ENCODE data around the gene SMIM43.

The SMIM43 gene

DNA sequence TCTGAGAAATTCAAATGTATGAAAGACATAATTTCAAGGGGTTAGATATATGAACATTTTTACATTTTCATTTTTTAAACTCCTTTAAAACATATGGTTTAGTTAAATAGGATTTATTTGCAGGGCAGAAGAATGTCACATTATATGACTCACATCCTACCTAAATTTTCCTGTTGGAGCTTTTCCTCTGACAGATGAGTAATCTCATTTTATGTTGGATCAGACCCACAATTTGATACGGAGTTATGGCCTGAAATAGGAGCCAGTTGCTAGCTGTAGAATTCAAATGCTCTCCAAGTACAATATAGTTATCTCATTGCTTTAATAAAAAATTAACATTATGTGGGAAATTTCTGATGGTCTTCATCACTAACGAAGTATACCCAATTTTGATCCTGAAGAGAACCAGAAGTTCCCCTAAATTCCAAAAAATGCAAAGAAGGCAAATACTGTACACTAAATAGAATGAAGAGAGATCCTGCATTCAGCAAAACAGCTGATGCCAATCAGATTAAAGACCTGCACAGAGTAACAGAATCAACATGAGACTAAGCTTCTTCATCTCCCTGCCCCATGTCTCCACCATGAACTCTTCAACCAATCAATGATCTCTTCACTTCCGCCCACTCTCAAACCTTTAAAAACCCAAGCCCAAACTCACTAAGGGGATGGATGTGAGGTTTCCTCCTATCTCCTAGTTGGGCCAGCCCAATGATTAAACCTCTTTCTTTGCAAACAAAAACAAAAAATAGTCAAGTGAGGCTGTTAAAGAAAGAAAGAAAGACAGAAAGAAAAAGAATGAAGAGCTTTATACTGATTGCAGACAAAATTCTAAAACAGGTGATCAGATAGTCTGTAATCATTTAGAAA is 25.2 kb upstream of the SMIM43 start:
- Mint-ChIP-seq H3K9me3 (no peaks in the 10 kb centered on the region), H3K36me3 (ENCODE audit: low read depth) (peaks cover 6% of the 10 kb centered on the region), H3K27ac (no peak overlapping the region), H3K4me3 (no peak overlapping the region), H3K27me3 (ENCODE audit: low read depth) (peaks cover 20% of the 10 kb centered on the region), H3K4me1 (ENCODE audit: low read depth) (peaks cover 22% of the 10 kb centered on the region)

DNA sequence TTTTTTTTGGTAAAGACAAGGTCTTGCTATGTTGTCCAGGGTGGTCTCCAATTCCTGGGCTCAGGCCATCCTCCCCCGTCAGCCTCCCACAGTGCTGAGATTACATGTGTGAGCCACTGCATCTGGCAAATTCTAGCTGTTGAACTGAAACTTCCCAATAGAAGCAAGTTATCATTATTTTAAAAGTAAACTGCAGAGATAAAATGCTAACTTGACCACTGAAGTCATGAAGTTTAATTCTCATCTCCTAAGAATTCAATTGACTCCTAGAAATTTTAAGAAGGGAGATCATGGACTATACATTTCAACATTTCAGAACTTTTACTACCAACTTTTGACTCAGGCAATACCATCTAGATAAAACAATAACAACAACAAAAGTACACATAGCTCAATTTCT is 24.5 kb upstream of the SMIM43 start:
- Mint-ChIP-seq H3K27ac (peak overlapping the region; percentile 75), H3K27me3 (ENCODE audit: low read depth) (peaks cover 28% of the 10 kb centered on the region), H3K4me1 (ENCODE audit: low read depth) (peaks cover 18% of the 10 kb centered on the region), H3K36me3 (ENCODE audit: low read depth) (peaks cover 6% of the 10 kb centered on the region), H3K4me3 (no peak overlapping the region), H3K9me3 (peaks cover 2% of the 10 kb centered on the region)

DNA sequence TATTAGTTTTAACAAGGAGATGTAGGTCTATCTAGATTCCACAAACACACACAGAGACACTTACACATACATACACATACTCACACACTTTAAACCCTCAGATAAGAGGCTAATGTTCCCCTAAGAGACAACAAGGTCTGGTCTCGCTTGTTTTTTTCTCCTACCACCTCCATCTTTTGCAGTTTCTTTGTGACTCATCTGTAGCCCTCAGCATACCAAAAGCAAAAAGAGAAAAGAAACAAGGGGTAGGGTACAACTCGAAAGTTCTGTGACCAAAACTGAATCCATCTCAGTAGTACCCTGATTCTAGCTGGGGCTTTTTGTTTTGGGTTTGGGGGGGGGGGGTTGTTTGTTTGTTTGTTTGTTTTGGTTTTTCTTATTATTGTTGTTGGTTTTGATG is 23.9 kb upstream of the SMIM43 start:
- Mint-ChIP-seq H3K27me3 (ENCODE audit: low read depth) (peaks cover 31% of the 10 kb centered on the region), H3K27ac (peak overlapping the region; percentile 75), H3K9me3 (peaks cover 4% of the 10 kb centered on the region), H3K4me1 (ENCODE audit: low read depth) (peaks cover 17% of the 10 kb centered on the region), H3K4me3 (no peak overlapping the region), H3K36me3 (ENCODE audit: low read depth) (peaks cover 6% of the 10 kb centered on the region)

DNA sequence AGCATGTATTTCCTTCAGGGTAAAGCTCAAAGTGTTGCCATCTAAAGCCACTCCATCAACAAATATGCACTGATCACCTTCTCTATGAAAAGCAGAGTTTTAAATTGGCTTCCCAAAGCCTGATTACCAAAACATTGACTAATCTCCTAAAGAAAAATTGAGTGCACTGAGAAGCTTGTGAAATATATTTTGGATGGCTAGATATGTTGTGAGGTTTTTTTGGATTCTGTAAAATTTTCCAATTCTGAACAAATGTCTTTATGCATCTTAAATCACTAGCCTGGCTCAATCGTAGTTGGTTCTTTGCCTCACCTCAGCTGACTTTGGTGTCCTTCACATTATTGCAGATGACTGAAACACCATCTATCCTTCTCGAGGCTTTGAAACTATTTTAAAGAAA is 21.3 kb upstream of the SMIM43 start:
- Mint-ChIP-seq H3K9me3 (peaks cover 4% of the 10 kb centered on the region), H3K4me3 (no peak overlapping the region), H3K27me3 (ENCODE audit: low read depth) (peaks cover 48% of the 10 kb centered on the region), H3K27ac (no peak overlapping the region), H3K36me3 (ENCODE audit: low read depth) (peaks cover 6% of the 10 kb centered on the region), H3K4me1 (ENCODE audit: low read depth) (peaks cover 17% of the 10 kb centered on the region)

DNA sequence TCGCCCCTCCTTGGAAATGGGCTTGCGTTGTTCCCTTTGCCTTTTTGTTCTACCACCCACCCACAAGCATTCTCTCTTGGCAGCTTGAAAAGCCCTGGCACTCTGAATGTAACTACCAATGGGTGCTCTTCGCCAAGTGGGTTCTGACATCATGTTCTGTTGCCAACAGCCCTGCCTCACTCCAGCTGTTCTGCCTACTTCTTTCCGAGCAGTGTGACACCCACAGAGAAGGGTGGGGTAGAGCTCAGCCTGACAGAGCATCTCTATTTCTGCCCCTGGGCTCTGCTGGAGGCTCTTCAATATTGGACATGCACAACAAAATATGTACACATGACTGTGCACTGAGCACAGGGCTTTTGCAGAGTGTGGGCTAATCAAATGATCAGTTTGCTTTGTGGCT is 20.5 kb upstream of the SMIM43 start:
- Mint-ChIP-seq H3K27me3 (ENCODE audit: low read depth) (peaks cover 54% of the 10 kb centered on the region), H3K27ac (no peak overlapping the region), H3K4me1 (ENCODE audit: low read depth) (peaks cover 16% of the 10 kb centered on the region), H3K9me3 (peaks cover 4% of the 10 kb centered on the region), H3K4me3 (no peak overlapping the region), H3K36me3 (ENCODE audit: low read depth) (peaks cover 6% of the 10 kb centered on the region)

DNA sequence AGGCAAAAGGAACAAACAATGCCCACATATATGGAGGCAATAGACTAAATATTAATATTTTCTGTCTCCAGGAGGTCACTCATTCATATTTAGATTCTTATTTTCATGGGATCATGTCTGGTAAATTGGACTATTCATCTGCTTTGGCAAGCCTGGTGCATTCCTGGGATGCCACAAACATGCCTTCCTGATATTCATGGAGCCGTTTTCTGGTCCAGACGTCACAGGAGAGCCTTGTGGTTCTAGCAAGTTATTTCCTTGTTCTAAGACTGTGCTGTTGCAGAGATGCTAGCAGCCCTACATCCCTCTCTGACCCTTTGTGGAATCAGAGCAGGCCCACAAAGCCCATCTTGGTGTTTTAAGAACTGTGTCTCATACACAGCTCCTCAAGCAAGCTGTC is 20.0 kb upstream of the SMIM43 start:
- peaks cover 57% of the 10 kb centered on the region for H3K27me3 Mint-ChIP-seq (ENCODE audit: low read depth)
- H3K9me3 Mint-ChIP-seq, result peaks cover 4% of the 10 kb centered on the region
- H3K27ac Mint-ChIP-seq, result no peak overlapping the region
- H3K4me3 Mint-ChIP-seq, result no peak overlapping the region
- peaks cover 5% of the 10 kb centered on the region for H3K36me3 Mint-ChIP-seq (ENCODE audit: low read depth)
- H3K4me1 Mint-ChIP-seq (ENCODE audit: low read depth), result peaks cover 13% of the 10 kb centered on the region

DNA sequence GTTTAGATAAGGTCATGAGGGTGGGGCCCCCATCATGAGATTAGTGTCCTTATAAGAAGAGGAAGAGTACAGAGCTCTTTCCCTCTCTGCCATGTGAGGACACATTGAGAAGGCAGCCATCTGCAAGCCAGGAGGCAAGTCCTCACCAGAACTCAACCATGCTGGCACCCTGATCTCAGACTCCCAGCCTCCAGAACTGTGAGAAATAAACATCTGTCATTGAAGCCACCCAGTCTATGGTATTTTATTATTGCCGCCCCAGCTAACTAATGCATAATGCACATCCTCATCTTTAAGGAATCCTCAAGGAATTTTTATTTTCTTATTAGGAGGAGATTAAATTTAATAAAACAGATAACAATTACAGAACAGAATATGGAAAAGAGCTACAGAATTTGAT is 19.4 kb upstream of the SMIM43 start:
- peaks cover 5% of the 10 kb centered on the region for H3K36me3 Mint-ChIP-seq (ENCODE audit: low read depth)
- H3K4me1 Mint-ChIP-seq (ENCODE audit: low read depth), result peaks cover 12% of the 10 kb centered on the region
- H3K27me3 Mint-ChIP-seq (ENCODE audit: low read depth), result peaks cover 59% of the 10 kb centered on the region
- no peak overlapping the region for H3K27ac Mint-ChIP-seq
- H3K9me3 Mint-ChIP-seq, result peaks cover 4% of the 10 kb centered on the region
- no peak overlapping the region for H3K4me3 Mint-ChIP-seq

DNA sequence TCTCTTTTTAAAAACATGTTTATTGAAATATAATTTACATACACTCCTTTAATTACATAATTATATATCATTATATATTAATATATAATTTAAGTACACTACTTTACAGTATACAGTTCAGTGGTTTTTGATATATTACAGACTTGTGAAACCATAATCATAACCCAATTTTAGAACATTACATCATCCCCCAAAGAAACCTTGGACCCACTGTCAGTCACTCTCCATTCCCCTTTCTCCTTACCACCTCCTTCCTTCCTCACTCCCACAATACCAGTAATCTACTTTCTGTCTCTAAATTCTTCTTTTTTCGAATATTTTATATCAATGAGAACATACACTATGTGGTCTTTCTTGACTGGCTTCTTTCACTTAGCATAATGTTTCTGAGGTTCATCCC is 18.2 kb upstream of the SMIM43 start:
- no peak overlapping the region for H3K4me3 Mint-ChIP-seq
- no peak overlapping the region for H3K27ac Mint-ChIP-seq
- H3K4me1 Mint-ChIP-seq (ENCODE audit: low read depth), result peaks cover 3% of the 10 kb centered on the region
- peaks cover 3% of the 10 kb centered on the region for H3K36me3 Mint-ChIP-seq (ENCODE audit: low read depth)
- peaks cover 4% of the 10 kb centered on the region for H3K9me3 Mint-ChIP-seq
- peaks cover 56% of the 10 kb centered on the region for H3K27me3 Mint-ChIP-seq (ENCODE audit: low read depth)

DNA sequence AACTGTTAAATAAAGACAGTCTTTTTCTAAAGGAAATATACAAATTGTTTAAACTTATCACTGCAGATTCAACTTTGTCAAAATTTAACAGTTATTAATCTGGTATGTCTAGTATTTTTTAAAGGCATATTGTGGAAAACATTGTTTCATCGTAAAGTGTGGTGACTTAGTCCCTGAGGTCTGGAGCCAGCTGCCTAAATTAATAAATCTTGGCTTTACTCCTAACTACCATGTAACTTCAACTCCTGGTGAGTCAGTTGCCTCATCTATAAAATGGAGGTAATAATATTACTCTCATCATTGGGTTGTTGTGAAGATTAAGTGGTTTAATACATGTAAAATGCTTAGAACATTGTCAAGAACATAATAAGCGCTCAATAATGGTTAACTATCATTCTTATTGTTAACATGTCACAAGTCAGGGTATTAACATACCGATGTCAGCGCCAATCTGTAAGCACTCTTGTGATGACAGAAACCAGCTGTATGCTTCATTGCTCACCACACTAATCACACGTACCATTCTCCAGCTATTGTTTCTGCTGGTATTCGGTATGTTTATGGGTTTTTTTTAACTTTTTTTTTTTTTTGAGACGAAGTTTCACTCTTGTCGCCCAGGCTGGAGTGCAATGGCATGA is 14.1 kb upstream of the SMIM43 start:
- no peaks in the 10 kb centered on the region for H3K36me3 Mint-ChIP-seq (ENCODE audit: low read depth)
- H3K4me1 Mint-ChIP-seq (ENCODE audit: low read depth), result no peaks in the 10 kb centered on the region
- H3K4me3 Mint-ChIP-seq, result no peak overlapping the region
- H3K9me3 Mint-ChIP-seq, result no peaks in the 10 kb centered on the region
- peaks cover 45% of the 10 kb centered on the region for H3K27me3 Mint-ChIP-seq (ENCODE audit: low read depth)
- no peak overlapping the region for H3K27ac Mint-ChIP-seq

DNA sequence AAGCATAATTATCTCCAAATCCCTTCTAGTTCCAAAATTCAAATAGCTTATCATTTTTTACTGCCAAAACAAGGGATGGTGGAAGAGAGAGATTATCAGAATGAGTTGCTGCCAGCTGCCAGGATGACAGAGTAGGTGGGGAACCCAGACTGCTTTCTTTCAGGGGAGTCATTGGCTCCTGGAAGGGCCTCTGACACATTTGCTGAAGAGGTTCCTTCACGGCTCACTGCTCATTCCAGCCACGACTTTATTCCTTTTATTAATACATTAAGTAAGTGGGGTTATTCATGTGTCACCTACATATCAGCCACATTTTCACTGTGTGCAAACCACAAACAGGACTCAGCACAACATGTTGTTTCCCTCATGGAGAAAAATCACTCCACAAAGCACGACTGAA is 12.7 kb upstream of the SMIM43 start:
- no peaks in the 10 kb centered on the region for H3K4me1 Mint-ChIP-seq (ENCODE audit: low read depth)
- no peaks in the 10 kb centered on the region for H3K36me3 Mint-ChIP-seq (ENCODE audit: low read depth)
- no peak overlapping the region for H3K4me3 Mint-ChIP-seq
- H3K27ac Mint-ChIP-seq, result no peak overlapping the region
- H3K9me3 Mint-ChIP-seq, result no peaks in the 10 kb centered on the region
- peaks cover 40% of the 10 kb centered on the region for H3K27me3 Mint-ChIP-seq (ENCODE audit: low read depth)

DNA sequence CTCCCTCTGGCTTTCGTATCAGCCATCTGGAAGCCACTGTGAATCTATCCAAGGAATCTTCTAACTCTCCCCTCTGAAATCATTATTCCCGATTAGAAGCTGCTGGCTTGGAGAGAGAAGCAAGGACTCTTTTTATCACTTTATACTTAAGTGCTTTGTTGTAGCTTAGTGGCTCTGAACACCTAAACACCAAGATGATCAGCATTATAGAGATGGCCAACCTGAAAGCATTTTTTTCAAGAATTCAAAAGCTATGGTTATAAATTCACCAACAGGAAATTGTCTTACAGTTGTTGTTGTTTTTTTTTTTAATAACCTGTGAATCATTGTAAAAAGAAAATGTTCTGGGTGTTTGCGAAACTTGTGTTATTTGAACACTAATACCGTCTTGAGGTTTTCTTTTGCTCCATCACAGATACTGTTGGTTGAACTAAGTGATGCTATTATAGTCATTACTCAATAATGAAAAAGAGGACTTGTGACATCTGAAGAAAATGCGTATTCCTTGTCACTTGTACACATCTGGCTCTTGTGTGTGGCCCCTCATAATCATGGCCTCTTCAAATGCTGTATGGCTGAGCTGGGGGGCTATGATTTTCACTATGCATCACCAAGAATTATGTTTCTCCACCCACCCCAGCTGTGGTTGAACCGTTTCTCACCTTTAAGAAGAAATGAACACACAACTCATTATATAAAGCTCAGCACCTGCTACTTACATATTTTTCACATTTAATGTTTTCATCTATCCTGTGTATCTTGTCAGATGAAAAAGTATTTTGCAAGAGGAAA is 11.8 kb upstream of the SMIM43 start:
- peaks cover 46% of the 10 kb centered on the region for H3K27me3 Mint-ChIP-seq (ENCODE audit: low read depth)
- no peaks in the 10 kb centered on the region for H3K36me3 Mint-ChIP-seq (ENCODE audit: low read depth)
- H3K4me1 Mint-ChIP-seq (ENCODE audit: low read depth), result no peaks in the 10 kb centered on the region
- H3K4me3 Mint-ChIP-seq, result no peak overlapping the region
- no peak overlapping the region for H3K27ac Mint-ChIP-seq
- no peaks in the 10 kb centered on the region for H3K9me3 Mint-ChIP-seq

DNA sequence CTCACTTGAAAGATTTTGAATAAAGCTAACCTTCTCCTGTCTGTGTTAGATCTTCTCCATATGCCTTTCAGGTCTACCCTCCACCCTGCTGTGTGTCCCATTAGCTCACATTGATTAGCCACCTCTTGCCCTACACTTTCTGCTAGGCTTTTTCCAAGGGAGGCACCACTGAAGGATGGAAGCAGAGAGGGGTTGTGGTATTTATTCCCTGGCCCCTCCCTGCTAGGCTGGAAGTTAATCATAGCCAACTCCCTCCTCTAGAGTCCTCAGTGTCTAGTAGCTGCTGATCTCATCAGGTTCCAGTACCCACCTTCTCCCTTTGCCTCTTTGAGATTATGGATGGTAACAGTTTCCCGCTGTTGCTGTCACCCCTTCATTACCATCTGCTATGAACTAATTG is 8.9 kb upstream of the SMIM43 start:
- no peaks in the 10 kb centered on the region for H3K4me1 Mint-ChIP-seq (ENCODE audit: low read depth)
- H3K36me3 Mint-ChIP-seq (ENCODE audit: low read depth), result no peaks in the 10 kb centered on the region
- peaks cover 49% of the 10 kb centered on the region for H3K27me3 Mint-ChIP-seq (ENCODE audit: low read depth)
- no peak overlapping the region for H3K27ac Mint-ChIP-seq
- no peaks in the 10 kb centered on the region for H3K9me3 Mint-ChIP-seq
- H3K4me3 Mint-ChIP-seq, result no peak overlapping the region

DNA sequence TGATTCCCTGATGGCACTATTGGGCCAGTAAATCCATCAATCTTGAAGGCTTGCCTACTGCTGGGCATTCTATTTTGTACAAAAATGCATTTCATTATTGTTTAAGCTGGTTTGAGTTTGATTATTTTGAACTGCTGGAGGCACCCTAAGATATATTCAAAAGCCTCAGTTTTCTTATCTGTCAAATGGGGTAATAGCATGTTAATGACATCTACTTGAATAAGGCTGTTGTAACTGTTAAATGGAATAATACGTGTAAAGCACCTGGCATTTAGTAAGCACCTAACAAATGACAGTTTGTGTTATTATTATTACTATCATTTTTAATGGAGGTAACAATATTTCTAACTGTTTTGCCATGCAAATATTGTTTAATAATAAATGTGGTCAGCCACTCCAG is 6.9 kb upstream of the SMIM43 start:
- Mint-ChIP-seq H3K27ac (no peak overlapping the region), H3K27me3 (ENCODE audit: low read depth) (peaks cover 58% of the 10 kb centered on the region), H3K4me1 (ENCODE audit: low read depth) (no peaks in the 10 kb centered on the region), H3K9me3 (no peaks in the 10 kb centered on the region), H3K4me3 (no peak overlapping the region), H3K36me3 (ENCODE audit: low read depth) (no peaks in the 10 kb centered on the region)

DNA sequence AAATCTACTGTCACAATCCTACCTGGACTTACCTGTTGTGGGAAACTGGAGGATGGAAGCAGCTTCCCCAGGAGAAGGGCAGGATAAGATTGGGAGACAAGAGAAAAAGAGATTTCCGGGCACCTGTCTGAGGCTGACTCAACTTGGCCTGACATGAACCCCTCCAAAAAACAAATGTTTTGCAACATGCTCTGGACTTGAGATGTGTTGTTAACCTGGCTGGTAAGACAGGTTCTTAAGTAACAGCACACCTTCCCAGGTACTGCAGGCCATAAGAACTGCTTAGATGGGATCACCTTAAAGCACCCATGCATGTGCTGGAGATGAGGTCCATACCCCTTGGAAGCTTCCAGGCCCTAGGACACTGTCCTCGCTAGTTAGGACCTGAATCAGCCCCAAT is 4.4 kb upstream of the SMIM43 start:
- no peak overlapping the region for H3K27ac Mint-ChIP-seq
- peaks cover 4% of the 10 kb centered on the region for H3K4me1 Mint-ChIP-seq (ENCODE audit: low read depth)
- no peaks in the 10 kb centered on the region for H3K36me3 Mint-ChIP-seq (ENCODE audit: low read depth)
- H3K4me3 Mint-ChIP-seq, result no peak overlapping the region
- peaks cover 79% of the 10 kb centered on the region for H3K27me3 Mint-ChIP-seq (ENCODE audit: low read depth)
- H3K9me3 Mint-ChIP-seq, result no peaks in the 10 kb centered on the region

DNA sequence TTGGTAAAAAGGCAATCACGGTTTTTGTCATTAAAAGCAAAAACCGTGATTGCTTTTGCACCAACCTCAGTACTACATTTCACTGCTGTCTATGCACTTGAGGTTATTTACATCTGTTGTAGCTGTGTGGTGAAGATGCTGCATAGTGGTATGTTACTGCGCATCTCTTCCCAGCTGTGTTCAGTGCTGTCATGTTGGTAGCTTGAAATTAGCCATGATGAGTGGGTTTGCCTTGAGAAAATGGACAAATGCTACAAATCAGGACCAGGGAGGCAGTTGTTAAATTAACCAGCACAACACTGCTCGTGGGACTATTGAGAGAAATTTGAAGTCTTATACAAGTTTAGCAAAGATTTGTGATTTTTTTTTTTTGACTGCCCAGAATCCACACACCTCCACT is 2.2 kb upstream of the SMIM43 start:
- Mint-ChIP-seq H3K9me3 (no peaks in the 10 kb centered on the region), H3K4me1 (ENCODE audit: low read depth) (peaks cover 7% of the 10 kb centered on the region), H3K4me3 (no peak overlapping the region), H3K36me3 (ENCODE audit: low read depth) (no peaks in the 10 kb centered on the region), H3K27me3 (ENCODE audit: low read depth) (peaks cover 86% of the 10 kb centered on the region), H3K27ac (no peak overlapping the region)

Measured in T-helper 1 cell treated with Interleukin-12 subunit alpha and Interleukin-12 subunit beta and Interleukin-4 antibody, amounts not matched to agents 30 μg/mL and 1 μg/mL, for 36 hours (primary cell).